Lower lobe of right lung (tissue), 2 donors: ENCODE results near the gene MTOR. TPM values are rescaled to one million over a fixed set of nuclear protein-coding genes. Genes with fewer than 3 reads are reported as not detected.
"Not testable (repeated sequence)": the region's sequence is repeated elsewhere in the genome, so short reads cannot be mapped to it uniquely, and the experiment has no call there.

Experiments
- ATAC-seq, 2 donors: fragments of 200-7000 bp; cut with Tn5 transposase; one replicate each; pipeline ENCODE4 v1.9.1; 2020 to 2022; ENCODE audit warnings: mild to moderate bottlenecking in 2 of 2, moderate library complexity in 2 of 2
- DNase-seq: peaks from one replicate; pipeline ENCODE4 v3.0.0-alpha.2; 2020
- H3K27ac ChIP-seq: fragments of 200-600 bp; one replicate; pipeline ENCODE4 v1.8.0; 2022
- H3K27me3 ChIP-seq: fragments of 200-600 bp; one replicate; pipeline ENCODE4 v1.8.0; 2022; ENCODE audit warnings: low read depth
- H3K36me3 ChIP-seq: fragments of 200-600 bp; one replicate; pipeline ENCODE4 v1.8.0; 2022; ENCODE audit warnings: mild to moderate bottlenecking
- H3K4me1 ChIP-seq: fragments of 200-600 bp; one replicate; pipeline ENCODE4 v1.8.0; 2022
- H3K4me3 ChIP-seq: fragments of 200-600 bp; one replicate; pipeline ENCODE4 v1.8.0; 2022; ENCODE audit warnings: mild to moderate bottlenecking
- H3K9me3 ChIP-seq: fragments of 200-600 bp; one replicate; pipeline ENCODE4 v1.8.0; 2022
- intact Hi-C: fragments of 100-400 bp; cut with DNase I; formaldehyde crosslinking; loops from one replicate; pipeline ENCODE4 v1.11.0; 2022
- total RNA-seq: library from RNA; stranded (reverse); fragmentation: NEBNext Ultra II Directional; extraction: Animal tissue kit (Norgen Biotek cat#: 25700); gene quantifications from one replicate; pipeline ENCODE4 v1.2.1, GENCODE V29; 2021
- TF ChIP-seq, protein P1 (sequence below): fragments of 200-600 bp; IDR thresholded peaks from one replicate; pipeline ENCODE4 v1.8.0; 2022; ENCODE audit warnings: antibody characterized with exemption, mild to moderate bottlenecking
- donor health status: DM: no; HTN: yes; CAD: no; lungs with severe emphysema.

Gene MTOR
- total RNA-seq, 1 donor from 2014 or later, result 33.7 TPM

DNA sequence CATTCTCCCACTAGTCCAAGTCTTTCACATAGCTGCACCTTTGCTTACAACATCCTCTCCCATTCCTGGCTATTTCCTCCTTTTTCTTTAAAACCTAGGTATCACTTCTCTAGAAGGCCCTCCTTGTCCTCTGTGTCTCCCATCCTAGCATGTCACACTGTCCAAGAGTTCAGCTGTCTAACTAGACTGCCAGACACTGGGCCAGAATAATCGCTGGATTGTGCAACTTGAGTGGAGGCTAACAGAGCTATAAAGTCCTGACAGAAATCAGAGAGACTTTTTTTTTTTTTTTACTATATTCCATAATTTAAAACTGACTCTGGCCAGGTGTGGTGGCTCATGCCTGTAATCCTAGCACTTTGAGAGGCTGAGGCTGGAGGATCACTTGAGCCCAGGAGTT, 77.4 kb downstream of the MTOR start:
- TF ChIP-seq, protein P1, sequence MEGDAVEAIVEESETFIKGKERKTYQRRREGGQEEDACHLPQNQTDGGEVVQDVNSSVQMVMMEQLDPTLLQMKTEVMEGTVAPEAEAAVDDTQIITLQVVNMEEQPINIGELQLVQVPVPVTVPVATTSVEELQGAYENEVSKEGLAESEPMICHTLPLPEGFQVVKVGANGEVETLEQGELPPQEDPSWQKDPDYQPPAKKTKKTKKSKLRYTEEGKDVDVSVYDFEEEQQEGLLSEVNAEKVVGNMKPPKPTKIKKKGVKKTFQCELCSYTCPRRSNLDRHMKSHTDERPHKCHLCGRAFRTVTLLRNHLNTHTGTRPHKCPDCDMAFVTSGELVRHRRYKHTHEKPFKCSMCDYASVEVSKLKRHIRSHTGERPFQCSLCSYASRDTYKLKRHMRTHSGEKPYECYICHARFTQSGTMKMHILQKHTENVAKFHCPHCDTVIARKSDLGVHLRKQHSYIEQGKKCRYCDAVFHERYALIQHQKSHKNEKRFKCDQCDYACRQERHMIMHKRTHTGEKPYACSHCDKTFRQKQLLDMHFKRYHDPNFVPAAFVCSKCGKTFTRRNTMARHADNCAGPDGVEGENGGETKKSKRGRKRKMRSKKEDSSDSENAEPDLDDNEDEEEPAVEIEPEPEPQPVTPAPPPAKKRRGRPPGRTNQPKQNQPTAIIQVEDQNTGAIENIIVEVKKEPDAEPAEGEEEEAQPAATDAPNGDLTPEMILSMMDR, result no peak
- Histone ChIP-seq H3K27ac (no peak overlapping the region), H3K4me1 (peaks cover 3% of the 10 kb centered on the region), H3K27me3 (no peaks in the 10 kb centered on the region), H3K4me3 (no peak overlapping the region), H3K36me3 (peaks cover 46% of the 10 kb centered on the region), H3K9me3 (no peaks in the 10 kb centered on the region)
- ATAC-seq, result no peak
- intact Hi-C loops, result no loop called here
- DNase-seq, result no peak

DNA sequence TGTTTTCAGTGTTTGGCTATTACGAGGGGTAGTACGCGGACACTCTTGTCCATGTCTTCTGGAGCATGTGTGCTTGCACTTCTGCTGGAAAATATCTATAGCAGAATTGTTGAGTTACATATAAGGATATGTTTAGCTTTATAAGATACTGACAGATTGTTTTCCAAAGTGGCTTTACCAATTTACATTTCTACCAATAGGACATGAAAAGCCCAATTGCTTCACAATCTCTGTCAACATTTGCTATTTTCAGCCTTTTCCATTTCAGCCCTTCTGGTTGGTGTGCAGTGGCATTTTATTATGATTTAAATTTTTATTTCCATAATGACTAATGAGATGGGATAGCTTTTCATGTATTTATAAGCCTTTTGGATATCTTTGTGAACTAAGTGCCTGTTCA, 79.5 kb downstream of the MTOR start:
- Histone ChIP-seq H3K27ac (no peak overlapping the region), H3K36me3 (peaks cover 47% of the 10 kb centered on the region), H3K4me3 (no peak overlapping the region), H3K4me1 (peaks cover 17% of the 10 kb centered on the region), H3K9me3 (no peaks in the 10 kb centered on the region), H3K27me3 (no peaks in the 10 kb centered on the region)
- intact Hi-C loops, result no loop called here
- ATAC-seq (no peak), DNase-seq (no peak)
- TF ChIP-seq, protein P1, result no peak

DNA sequence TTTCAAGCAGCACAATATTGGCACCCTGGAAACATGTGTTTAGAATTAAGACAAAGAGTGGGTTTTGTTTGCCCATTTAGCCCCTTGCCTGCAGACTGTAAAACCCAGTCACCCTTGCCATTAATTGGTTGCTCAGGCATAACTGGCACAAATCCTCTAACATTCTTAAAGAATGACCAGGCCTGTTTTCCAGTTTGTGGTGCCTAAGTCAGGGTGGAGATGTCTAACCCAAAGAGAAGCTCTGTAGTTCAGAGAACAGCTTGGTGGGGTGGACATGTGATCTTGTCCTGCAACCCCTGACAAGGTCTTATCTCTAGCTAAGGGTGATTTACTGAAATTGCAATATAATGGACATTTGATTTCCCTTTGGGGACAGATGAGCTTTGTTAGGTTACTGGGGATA, 82.0 kb downstream of the MTOR start:
- intact Hi-C loops, result no loop called here
- H3K4me1 ChIP-seq, result peaks cover 19% of the 10 kb centered on the region
- peaks cover 54% of the 10 kb centered on the region for H3K36me3 ChIP-seq
- no peaks in the 10 kb centered on the region for H3K27me3 ChIP-seq
- ATAC-seq (no peak), DNase-seq (no peak)
- no peak overlapping the region for H3K27ac ChIP-seq
- TF ChIP-seq, protein P1, result no peak
- no peaks in the 10 kb centered on the region for H3K9me3 ChIP-seq
- H3K4me3 ChIP-seq, result no peak overlapping the region

DNA sequence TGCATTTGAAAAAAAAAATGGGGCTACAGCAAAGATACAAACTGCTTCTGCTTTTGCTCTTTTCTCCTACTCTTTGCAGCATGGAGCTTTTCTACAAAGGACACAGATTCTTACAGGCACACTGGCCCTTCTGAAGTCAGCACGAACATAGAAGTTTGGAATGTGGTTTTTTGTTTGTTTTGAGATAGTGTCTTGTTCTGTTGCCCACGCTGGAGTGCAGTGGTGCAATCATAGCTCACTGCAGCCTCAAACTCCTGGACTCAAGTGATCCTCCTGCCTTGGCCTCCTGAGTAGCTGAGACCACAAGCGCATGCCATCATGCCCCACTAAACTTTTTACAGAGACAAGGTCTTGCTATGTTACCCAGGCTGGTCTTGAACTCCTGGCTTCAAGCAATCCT, 82.6 kb downstream of the MTOR start:
- H3K4me3 ChIP-seq, DNase-seq, intact Hi-C loops, H3K9me3 ChIP-seq, H3K27ac ChIP-seq, ATAC-seq, H3K27me3 ChIP-seq: not testable (repeated sequence)
- Histone ChIP-seq H3K36me3 (peaks cover 50% of the 10 kb centered on the region), H3K4me1 (peaks cover 19% of the 10 kb centered on the region)

DNA sequence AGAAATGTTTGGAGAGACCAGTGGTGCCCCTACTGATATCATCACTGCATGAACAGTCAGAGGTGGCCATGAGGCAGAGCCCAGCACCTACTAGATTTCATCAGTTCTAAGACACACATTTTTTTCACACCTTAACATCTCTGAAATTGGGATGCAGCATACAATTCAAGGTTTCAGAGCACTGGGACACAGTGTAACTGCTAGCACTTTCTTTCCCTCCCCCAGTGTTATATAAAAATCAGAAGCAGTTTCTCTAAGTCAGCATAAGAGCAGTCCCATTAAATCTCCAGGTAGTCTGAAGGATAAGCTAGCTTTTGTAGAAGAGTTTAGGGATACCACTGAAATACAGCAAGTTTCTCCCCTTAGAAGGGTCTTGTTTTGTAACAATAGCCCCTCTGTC, 83.2 kb downstream of the MTOR start:
- Histone ChIP-seq H3K9me3 (no peaks in the 10 kb centered on the region), H3K4me1 (peaks cover 19% of the 10 kb centered on the region), H3K4me3 (no peak overlapping the region), H3K36me3 (peaks cover 49% of the 10 kb centered on the region), H3K27me3 (no peaks in the 10 kb centered on the region), H3K27ac (no peak overlapping the region)
- ATAC-seq (no peak), DNase-seq (no peak)
- TF ChIP-seq, protein P1, result no peak
- intact Hi-C loops, result no loop called here

DNA sequence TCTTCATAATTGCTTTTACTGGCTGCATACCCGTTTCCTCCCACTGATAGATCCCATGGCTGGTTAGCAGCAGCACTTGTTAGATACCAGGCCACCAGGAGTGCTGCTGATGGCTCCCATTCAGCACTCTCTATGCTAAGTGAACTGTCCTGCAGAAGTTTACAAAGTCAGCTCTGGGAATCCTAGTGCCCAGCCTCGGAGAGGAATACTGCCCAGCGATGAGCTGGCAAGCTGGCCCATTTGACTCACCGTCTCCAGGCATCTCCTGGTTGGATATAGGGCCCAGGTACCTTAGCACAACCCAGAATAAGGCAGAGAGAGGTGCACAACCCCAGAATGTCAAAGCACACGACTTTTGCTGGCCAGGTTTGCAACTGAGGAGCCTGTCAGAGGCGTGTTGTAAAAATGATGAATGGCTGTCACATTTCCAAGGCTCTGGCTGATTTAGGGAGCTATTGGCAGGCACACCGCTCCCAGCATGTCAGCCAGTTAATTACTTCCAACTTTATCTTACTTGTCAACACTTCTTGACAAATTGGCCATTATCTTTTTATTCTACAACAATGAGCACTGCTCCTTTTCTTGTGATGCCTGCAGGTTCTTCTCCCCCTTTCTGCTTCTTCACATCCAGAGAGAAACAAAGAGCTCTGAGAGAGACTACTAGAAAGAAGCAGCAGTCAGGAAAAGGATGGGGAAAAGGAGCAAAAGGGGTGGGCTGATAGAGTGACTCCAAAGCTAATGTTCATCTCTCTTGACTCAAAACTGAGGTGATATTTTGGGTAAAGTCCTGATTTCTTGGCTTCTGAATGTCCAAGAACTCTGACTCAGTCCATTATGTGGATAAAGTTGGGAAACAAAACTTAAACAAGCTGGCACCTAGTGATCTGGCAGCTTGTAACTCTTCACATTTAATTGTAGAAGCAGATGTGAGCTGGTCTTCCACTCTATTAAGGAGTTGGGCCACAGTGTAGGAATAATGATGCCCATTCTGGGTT, 84.0 kb downstream of the MTOR start:
- Histone ChIP-seq H3K36me3 (peaks cover 49% of the 10 kb centered on the region), H3K27ac (no peak overlapping the region), H3K9me3 (no peaks in the 10 kb centered on the region), H3K27me3 (no peaks in the 10 kb centered on the region), H3K4me3 (no peak overlapping the region), H3K4me1 (peaks cover 19% of the 10 kb centered on the region)
- ATAC-seq (no peak), DNase-seq (no peak)
- TF ChIP-seq, protein P1, result no peak
- intact Hi-C loops, result no loop called here
